ENCODE data around the gene PAK5. TPM values are rescaled to one million over a fixed set of nuclear protein-coding genes. Genes with fewer than 3 reads are reported as not detected.

Gene PAK5
- total and polyA plus RNA-seq, 2 of the 13 experiments (the other 11 are each of a cell fraction or from before 2014, with no cell fraction given), result not detected

DNA sequence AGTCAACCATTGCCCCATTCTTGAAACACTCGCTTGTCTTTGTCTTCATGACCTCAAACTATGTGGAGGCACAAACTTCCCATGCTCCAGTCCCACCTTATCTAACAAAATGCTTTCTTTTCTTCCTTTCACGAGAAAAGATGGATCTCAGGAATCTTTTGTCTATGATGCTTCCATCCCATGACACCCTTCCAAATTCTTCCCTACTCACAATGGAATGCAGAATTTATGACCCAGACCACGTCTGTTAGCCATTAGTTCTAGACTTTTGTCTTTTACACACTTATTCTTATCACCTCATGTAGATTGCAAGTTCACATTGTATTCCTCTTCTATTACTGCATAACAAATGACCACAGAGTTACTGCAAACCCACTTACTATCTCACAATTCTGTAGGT, 348.7 kb downstream of the PAK5 start (continued):
- TF ChIP-seq, protein P1, sequence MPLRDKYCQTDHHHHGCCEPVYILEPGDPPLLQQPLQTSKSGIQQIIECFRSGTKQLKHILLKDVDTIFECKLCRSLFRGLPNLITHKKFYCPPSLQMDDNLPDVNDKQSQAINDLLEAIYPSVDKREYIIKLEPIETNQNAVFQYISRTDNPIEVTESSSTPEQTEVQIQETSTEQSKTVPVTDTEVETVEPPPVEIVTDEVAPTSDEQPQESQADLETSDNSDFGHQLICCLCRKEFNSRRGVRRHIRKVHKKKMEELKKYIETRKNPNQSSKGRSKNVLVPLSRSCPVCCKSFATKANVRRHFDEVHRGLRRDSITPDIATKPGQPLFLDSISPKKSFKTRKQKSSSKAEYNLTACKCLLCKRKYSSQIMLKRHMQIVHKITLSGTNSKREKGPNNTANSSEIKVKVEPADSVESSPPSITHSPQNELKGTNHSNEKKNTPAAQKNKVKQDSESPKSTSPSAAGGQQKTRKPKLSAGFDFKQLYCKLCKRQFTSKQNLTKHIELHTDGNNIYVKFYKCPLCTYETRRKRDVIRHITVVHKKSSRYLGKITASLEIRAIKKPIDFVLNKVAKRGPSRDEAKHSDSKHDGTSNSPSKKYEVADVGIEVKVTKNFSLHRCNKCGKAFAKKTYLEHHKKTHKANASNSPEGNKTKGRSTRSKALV (CRISPR knock-in tag; IDR thresholded peaks at IDR 0.05), result no peak
- TF ChIP-seq ZNF34 (CRISPR knock-in tag; IDR thresholded peaks at IDR 0.05; ENCODE audit: borderline replicate concordance) (no peak), ZNF263 (CRISPR knock-in tag; IDR thresholded peaks at IDR 0.05) (no peak), ZNF781 (CRISPR knock-in tag; IDR thresholded peaks at IDR 0.05; ENCODE audit: borderline replicate concordance, not compliant biosample characterization) (no peak)

DNA sequence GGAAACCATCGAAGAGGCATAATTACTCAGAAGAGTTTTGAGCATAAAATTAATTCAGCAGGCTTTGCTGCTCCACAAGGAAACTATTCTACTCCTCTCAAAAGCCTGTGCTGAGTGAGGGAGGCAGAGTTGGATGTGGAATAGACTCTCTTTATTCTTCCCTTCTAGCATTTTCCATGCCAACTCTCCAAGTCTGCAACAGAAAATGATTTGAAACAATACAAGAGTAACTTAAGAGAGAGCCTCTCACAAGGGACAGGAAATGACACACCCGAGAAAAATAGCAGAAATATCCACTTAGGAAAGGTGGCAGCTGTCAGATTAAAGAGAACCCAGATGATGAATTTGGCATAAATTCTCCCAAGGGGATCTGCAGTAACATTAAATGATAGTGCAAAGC, 350.8 kb downstream of the PAK5 start:
- no peaks in the 10 kb centered on the region for H4K20me1 ChIP-seq (ENCODE audit: insufficient read depth, low read length)
- no peak overlapping the region for H2AFZ ChIP-seq (ENCODE audit: low read length)
- ChIA-PET POLR2A (no interaction called here), CTCF (ENCODE audit: low intra/inter-chr PET ratio, low total read pairs) (no interaction called here)
- no peak overlapping the region for H3K9ac ChIP-seq (ENCODE audit: insufficient read depth, low read depth, low read length)
- no peak overlapping the region for H3K4me2 ChIP-seq (ENCODE audit: low read depth, low read length)
- H3K36me3 ChIP-seq (replicated peaks in 1 of 2; ENCODE audit: control insufficient read depth in 1 of 2, insufficient read depth in 2 of 2, low read length in 2 of 2), result no peaks in the 10 kb centered on the region
- intact Hi-C loops (cut with micrococcal nuclease; ENCODE audit: unreplicated experiment) (no loop called here), in situ Hi-C loops (cut with HindIII; ENCODE audit: extremely low pct_ligation_motif_present, low pct_unique_long_range_greater_than_20kb) (no loop called here)
- ATAC-seq (no peak), FAIRE-seq (no peak), DNase-seq (ENCODE audit: low spot score) (no peak)
- no peaks in the 10 kb centered on the region for H3K79me2 ChIP-seq (ENCODE audit: insufficient read depth, low read length)
- WGBS (ENCODE audit: low lambda C conversion rate), result 1% methylated on average over 2 of the region's 2 CpGs
- no peaks in the 10 kb centered on the region for H3K4me1 ChIP-seq (ENCODE audit: insufficient read depth, low read length)
- BruUV-seq (replicated peaks), result no TSS peak
- H3K4me3 ChIP-seq (replicated peaks in 1 of 3; ENCODE audit: insufficient read depth in 1 of 3, low read depth in 2 of 3, low read length in 3 of 3), result no peak overlapping the region
- no peaks in the 10 kb centered on the region for H3K9me3 ChIP-seq (ENCODE audit: low read length)
- H3K27me3 ChIP-seq (ENCODE audit: control insufficient read depth in 1 of 2, insufficient read depth in 2 of 2, low read length in 2 of 2), result 0 out of 5 replicates have a peak, but pooled peaks cover 0 to 3% of the 10 kb centered on the region in 2 experiments
- no peak overlapping the region for H3K27ac ChIP-seq (ENCODE audit: extremely low read length, insufficient read depth, low read length)
- TF ChIP-seq SRY (CRISPR knock-in tag; IDR thresholded peaks at IDR 0.05), result no peak
- TF ChIP-seq SPEN (CRISPR knock-in tag; IDR thresholded peaks at IDR 0.05; ENCODE audit: low read depth), result no peak
- TF ChIP-seq ZNF138 (CRISPR knock-in tag; IDR thresholded peaks at IDR 0.05; ENCODE audit: low read depth), result no peak
- TF ChIP-seq, protein P2, sequence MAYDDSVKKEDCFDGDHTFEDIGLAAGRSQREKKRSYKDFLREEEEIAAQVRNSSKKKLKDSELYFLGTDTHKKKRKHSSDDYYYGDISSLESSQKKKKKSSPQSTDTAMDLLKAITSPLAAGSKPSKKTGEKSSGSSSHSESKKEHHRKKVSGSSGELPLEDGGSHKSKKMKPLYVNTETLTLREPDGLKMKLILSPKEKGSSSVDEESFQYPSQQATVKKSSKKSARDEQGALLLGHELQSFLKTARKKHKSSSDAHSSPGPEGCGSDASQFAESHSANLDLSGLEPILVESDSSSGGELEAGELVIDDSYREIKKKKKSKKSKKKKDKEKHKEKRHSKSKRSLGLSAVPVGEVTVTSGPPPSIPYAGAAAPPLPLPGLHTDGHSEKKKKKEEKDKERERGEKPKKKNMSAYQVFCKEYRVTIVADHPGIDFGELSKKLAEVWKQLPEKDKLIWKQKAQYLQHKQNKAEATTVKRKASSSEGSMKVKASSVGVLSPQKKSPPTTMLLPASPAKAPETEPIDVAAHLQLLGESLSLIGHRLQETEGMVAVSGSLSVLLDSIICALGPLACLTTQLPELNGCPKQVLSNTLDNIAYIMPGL (CRISPR knock-in tag; IDR thresholded peaks at IDR 0.05; ENCODE audit: borderline replicate concordance in 1 of 2, low read depth in 1 of 2), result no peak
- no peak for TF ChIP-seq WIZ (CRISPR knock-in tag; IDR thresholded peaks at IDR 0.05)
- TF ChIP-seq, protein P3, sequence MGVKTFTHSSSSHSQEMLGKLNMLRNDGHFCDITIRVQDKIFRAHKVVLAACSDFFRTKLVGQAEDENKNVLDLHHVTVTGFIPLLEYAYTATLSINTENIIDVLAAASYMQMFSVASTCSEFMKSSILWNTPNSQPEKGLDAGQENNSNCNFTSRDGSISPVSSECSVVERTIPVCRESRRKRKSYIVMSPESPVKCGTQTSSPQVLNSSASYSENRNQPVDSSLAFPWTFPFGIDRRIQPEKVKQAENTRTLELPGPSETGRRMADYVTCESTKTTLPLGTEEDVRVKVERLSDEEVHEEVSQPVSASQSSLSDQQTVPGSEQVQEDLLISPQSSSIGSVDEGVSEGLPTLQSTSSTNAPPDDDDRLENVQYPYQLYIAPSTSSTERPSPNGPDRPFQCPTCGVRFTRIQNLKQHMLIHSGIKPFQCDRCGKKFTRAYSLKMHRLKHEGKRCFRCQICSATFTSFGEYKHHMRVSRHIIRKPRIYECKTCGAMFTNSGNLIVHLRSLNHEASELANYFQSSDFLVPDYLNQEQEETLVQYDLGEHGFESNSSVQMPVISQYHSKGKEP (CRISPR knock-in tag; IDR thresholded peaks at IDR 0.05), result no peak
- TF ChIP-seq ZFP36L1 (CRISPR knock-in tag; IDR thresholded peaks at IDR 0.05), result no peak
- TF ChIP-seq, protein P4, sequence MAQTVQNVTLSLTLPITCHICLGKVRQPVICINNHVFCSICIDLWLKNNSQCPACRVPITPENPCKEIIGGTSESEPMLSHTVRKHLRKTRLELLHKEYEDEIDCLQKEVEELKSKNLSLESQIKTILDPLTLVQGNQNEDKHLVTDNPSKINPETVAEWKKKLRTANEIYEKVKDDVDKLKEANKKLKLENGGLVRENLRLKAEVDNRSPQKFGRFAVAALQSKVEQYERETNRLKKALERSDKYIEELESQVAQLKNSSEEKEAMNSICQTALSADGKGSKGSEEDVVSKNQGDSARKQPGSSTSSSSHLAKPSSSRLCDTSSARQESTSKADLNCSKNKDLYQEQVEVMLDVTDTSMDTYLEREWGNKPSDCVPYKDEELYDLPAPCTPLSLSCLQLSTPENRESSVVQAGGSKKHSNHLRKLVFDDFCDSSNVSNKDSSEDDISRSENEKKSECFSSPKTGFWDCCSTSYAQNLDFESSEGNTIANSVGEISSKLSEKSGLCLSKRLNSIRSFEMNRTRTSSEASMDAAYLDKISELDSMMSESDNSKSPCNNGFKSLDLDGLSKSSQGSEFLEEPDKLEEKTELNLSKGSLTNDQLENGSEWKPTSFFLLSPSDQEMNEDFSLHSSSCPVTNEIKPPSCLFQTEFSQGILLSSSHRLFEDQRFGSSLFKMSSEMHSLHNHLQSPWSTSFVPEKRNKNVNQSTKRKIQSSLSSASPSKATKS (CRISPR knock-in tag; IDR thresholded peaks at IDR 0.05), result no peak
- TF ChIP-seq ZNF782 (CRISPR knock-in tag; IDR thresholded peaks at IDR 0.05; ENCODE audit: borderline replicate concordance), result no peak
- TF ChIP-seq NFE2L1 (CRISPR knock-in tag; IDR thresholded peaks at IDR 0.05; ENCODE audit: borderline replicate concordance), result no peak
- TF ChIP-seq KDM3A (CRISPR knock-in tag; IDR thresholded peaks at IDR 0.05; ENCODE audit: low read depth), result no peak
- TF ChIP-seq ZNF616 (CRISPR knock-in tag; IDR thresholded peaks at IDR 0.05; ENCODE audit: low read depth), result no peak
